Tibial artery (tissue), 4 donors: ENCODE results near the gene PIGV.
A peak's percentile ranks its signal among the peaks of the same experiment; 100 is the strongest.

Source experiments
- DNase-seq, 2 donors: peaks; one replicate each; pipeline ENCODE4 v3.0.0-alpha.2; 2019
- H3K27ac ChIP-seq, 2 donors: fragments of 200-600 bp; sonication (generic) in 1 of 2; 1 replicate in 1 of 2; 2 replicates in 1 of 2; pipeline ENCODE4 v1.5.1; 2018 to 2019; ENCODE audit warnings: mild to moderate bottlenecking in 1 of 2
- H3K27me3 ChIP-seq, 2 donors: fragments of 200-600 bp; sonication (generic) in 1 of 2; one replicate each; pipeline versions ENCODE4 v1.5.1 to v1.6.0; 2016 to 2019
- H3K36me3 ChIP-seq, 3 donors: fragments of 200-600 bp; sonication (generic) in 2 of 3; one replicate each; pipeline ENCODE4 v1.5.1; 2016 to 2019; ENCODE audit warnings: mild to moderate bottlenecking in 2 of 3
- H3K4me1 ChIP-seq, 4 donors: fragments of 200-600 bp; sonication (generic) in 2 of 4; 1 replicate in 3 of 4; 2 replicates in 1 of 4; pipeline ENCODE4 v1.5.1; 2016 to 2019
- H3K4me3 ChIP-seq, 2 donors: fragments of 200-600 bp; sonication (generic) in 1 of 2; 1 replicate in 1 of 2; 2 replicates in 1 of 2; pipeline ENCODE4 v1.5.1; 2018 to 2019; ENCODE audit warnings: mild to moderate bottlenecking in 2 of 2
- H3K9me3 ChIP-seq, 3 donors: fragments of 200-600 bp; sonication (generic) in 1 of 3; one replicate each; pipeline ENCODE4 v1.5.1; 2016 to 2019
- intact Hi-C: fragments of 100-400 bp; cut with DNase I; formaldehyde crosslinking; loops from one replicate; pipeline ENCODE4 v1.15.0; 2023; ENCODE audit warnings: low total_unique reads
- TF ChIP-seq, protein P1 (sequence below), 2 experiments: fragments of 200-600 bp in 1 of 2; fragments of 450-650 bp in 1 of 2; IDR thresholded peaks; one replicate each; pipeline ENCODE4 v1.5.1; 2017 to 2019; ENCODE audit warnings: antibody characterized with exemption in 2 of 2, mild to moderate bottlenecking in 1 of 2, moderate library complexity in 1 of 2

PIGV gene

GRCh38 chr1:26772687-26773086 lies 15.1 kb upstream of the PIGV start:
- Histone ChIP-seq H3K36me3 (peaks cover 53 to 97% (median 83%) of the 10 kb centered on the region in 3 donors), H3K4me3 (no peak overlapping the region), H3K27me3 (no peaks in the 10 kb centered on the region), H3K4me1 (peaks cover 0 to 44% (median 34%) of the 10 kb centered on the region in 4 donors), H3K9me3 (no peaks in the 10 kb centered on the region), H3K27ac (peak overlapping the region; percentile 47 to 59)
- DNase-seq, result no peak
- intact Hi-C loops, result no loop called here
- TF ChIP-seq, protein P1, sequence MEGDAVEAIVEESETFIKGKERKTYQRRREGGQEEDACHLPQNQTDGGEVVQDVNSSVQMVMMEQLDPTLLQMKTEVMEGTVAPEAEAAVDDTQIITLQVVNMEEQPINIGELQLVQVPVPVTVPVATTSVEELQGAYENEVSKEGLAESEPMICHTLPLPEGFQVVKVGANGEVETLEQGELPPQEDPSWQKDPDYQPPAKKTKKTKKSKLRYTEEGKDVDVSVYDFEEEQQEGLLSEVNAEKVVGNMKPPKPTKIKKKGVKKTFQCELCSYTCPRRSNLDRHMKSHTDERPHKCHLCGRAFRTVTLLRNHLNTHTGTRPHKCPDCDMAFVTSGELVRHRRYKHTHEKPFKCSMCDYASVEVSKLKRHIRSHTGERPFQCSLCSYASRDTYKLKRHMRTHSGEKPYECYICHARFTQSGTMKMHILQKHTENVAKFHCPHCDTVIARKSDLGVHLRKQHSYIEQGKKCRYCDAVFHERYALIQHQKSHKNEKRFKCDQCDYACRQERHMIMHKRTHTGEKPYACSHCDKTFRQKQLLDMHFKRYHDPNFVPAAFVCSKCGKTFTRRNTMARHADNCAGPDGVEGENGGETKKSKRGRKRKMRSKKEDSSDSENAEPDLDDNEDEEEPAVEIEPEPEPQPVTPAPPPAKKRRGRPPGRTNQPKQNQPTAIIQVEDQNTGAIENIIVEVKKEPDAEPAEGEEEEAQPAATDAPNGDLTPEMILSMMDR (IDR thresholded peaks at IDR 0.05), result no peak

DNA sequence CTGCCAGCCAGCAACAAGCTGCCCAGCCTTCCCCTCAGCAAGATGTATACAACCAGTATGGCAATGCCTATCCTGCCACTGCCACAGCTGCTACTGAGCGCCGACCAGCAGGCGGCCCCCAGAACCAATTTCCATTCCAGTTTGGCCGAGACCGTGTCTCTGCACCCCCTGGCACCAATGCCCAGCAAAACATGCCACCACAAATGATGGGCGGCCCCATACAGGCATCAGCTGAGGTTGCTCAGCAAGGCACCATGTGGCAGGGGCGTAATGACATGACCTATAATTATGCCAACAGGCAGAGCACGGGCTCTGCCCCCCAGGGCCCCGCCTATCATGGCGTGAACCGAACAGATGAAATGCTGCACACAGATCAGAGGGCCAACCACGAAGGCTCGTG lies 13.3 kb upstream of the PIGV start:
- H3K36me3 ChIP-seq, result peaks cover 59 to 97% (median 94%) of the 10 kb centered on the region in 3 donors
- H3K4me1 ChIP-seq, result peaks cover 0 to 30% (median 23%) of the 10 kb centered on the region in 4 donors
- TF ChIP-seq, protein P1 (IDR thresholded peaks at IDR 0.05), result no peak
- intact Hi-C loops, result no loop called here
- no peak overlapping the region for H3K4me3 ChIP-seq
- H3K9me3 ChIP-seq, result no peaks in the 10 kb centered on the region
- H3K27ac ChIP-seq, result no peak overlapping the region
- no peaks in the 10 kb centered on the region for H3K27me3 ChIP-seq
- DNase-seq, result no peak

GRCh38 chr1:26775666-26776065 lies 12.1 kb upstream of the PIGV start:
- peaks cover 71 to 98% (median 98%) of the 10 kb centered on the region in 3 donors for H3K36me3 ChIP-seq
- TF ChIP-seq, protein P1 (IDR thresholded peaks at IDR 0.05), result no peak
- no peaks in the 10 kb centered on the region for H3K9me3 ChIP-seq
- no peak for DNase-seq
- no peak overlapping the region for H3K27ac ChIP-seq
- H3K27me3 ChIP-seq, result no peaks in the 10 kb centered on the region
- intact Hi-C loops, result no loop called here
- H3K4me3 ChIP-seq, result no peak overlapping the region
- H3K4me1 ChIP-seq, result peaks cover 0 to 30% (median 23%) of the 10 kb centered on the region in 4 donors

- intact Hi-C loops, result no loop called here
- no peak for DNase-seq
- H3K9me3 ChIP-seq, result no peaks in the 10 kb centered on the region
- TF ChIP-seq, protein P1 (IDR thresholded peaks at IDR 0.05), result no peak
- peaks cover 65 to 78% (median 75%) of the 10 kb centered on the region in 3 donors for H3K36me3 ChIP-seq
- H3K4me3 ChIP-seq, result no peak overlapping the region
- H3K27me3 ChIP-seq, result no peaks in the 10 kb centered on the region
- H3K27ac ChIP-seq, result no peak overlapping the region
- peaks cover 0 to 22% (median 11%) of the 10 kb centered on the region in 4 donors for H3K4me1 ChIP-seq
Measured at GRCh38 chr1:26779098-26779668, 8.6 kb upstream of the PIGV start.

DNA sequence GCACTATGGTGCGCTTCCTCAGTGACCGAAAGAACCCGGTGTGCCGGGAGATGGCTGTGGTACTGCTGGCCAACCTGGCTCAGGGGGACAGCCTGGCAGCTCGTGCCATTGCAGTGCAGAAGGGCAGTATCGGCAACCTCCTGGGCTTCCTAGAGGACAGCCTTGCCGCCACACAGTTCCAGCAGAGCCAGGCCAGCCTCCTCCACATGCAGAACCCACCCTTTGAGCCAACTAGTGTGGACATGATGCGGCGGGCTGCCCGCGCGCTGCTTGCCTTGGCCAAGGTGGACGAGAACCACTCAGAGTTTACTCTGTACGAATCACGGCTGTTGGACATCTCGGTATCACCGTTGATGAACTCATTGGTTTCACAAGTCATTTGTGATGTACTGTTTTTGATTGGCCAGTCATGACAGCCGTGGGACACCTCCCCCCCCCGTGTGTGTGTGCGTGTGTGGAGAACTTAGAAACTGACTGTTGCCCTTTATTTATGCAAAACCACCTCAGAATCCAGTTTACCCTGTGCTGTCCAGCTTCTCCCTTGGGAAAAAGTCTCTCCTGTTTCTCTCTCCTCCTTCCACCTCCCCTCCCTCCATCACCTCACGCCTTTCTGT lies 7.3 kb upstream of the PIGV start:
- no peak for DNase-seq
- Histone ChIP-seq H3K27ac (no peak overlapping the region), H3K4me3 (no peak overlapping the region), H3K9me3 (no peaks in the 10 kb centered on the region), H3K4me1 (peaks cover 0 to 35% (median 18%) of the 10 kb centered on the region in 4 donors), H3K36me3 (peaks cover 52 to 65% (median 63%) of the 10 kb centered on the region in 3 donors), H3K27me3 (no peaks in the 10 kb centered on the region)
- intact Hi-C loops, result no loop called here
- TF ChIP-seq, protein P1 (IDR thresholded peaks at IDR 0.05), result no peak
